ENCODE measurements around the gene MAN1B1.
"Not testable (repeated sequence)": the region's sequence is repeated elsewhere in the genome, so short reads cannot be mapped to it uniquely, and the experiment has no call there.

MAN1B1 gene

GRCh38 chr9:137116728-137117127 is 29.9 kb downstream of the MAN1B1 start:
- TF ChIP-seq BACH2 (CRISPR knock-in tag; IDR thresholded peaks at IDR 0.05; ENCODE audit: borderline replicate concordance): no peak
- TF ChIP-seq ZFP30 (CRISPR knock-in tag; IDR thresholded peaks at IDR 0.05): no peak
- no peak for TF ChIP-seq ESRRG (CRISPR knock-in tag; IDR thresholded peaks at IDR 0.05)
- TF ChIP-seq TSHZ2 (CRISPR knock-in tag; IDR thresholded peaks at IDR 0.05): no peak
- TF ChIP-seq GLIS3 (CRISPR knock-in tag; IDR thresholded peaks at IDR 0.05): no peak
- TF ChIP-seq ZFP3 (CRISPR knock-in tag; IDR thresholded peaks at IDR 0.05): no peak
- TF ChIP-seq ARNTL (CRISPR knock-in tag; IDR thresholded peaks at IDR 0.05; ENCODE audit: borderline replicate concordance, low read depth): no peak
- TF ChIP-seq PPARA (CRISPR knock-in tag; IDR thresholded peaks at IDR 0.05; ENCODE audit: borderline replicate concordance): no peak
- no peak for TF ChIP-seq ZNF8 (CRISPR knock-in tag; IDR thresholded peaks at IDR 0.05)
- no peak for TF ChIP-seq CREB5 (CRISPR knock-in tag; IDR thresholded peaks at IDR 0.05; ENCODE audit: low read depth)
- TF ChIP-seq CSDC2 (CRISPR knock-in tag; IDR thresholded peaks at IDR 0.05): no peak
- no peak for TF ChIP-seq ZNF565 (CRISPR knock-in tag; conservative IDR thresholded peaks at IDR 0.05; ENCODE audit: low read depth)
- no peak for TF ChIP-seq TCF4 (CRISPR knock-in tag; IDR thresholded peaks at IDR 0.05; ENCODE audit: borderline replicate concordance)
- no peak for ATAC-seq

- no peak for ATAC-seq
- TF ChIP-seq TSHZ2 (CRISPR knock-in tag; IDR thresholded peaks at IDR 0.05) (no peak), ZNF70 (CRISPR knock-in tag; IDR thresholded peaks at IDR 0.05) (no peak), ZFP30 (CRISPR knock-in tag; IDR thresholded peaks at IDR 0.05) (no peak), CSRNP3 (CRISPR knock-in tag; IDR thresholded peaks at IDR 0.05) (no peak), ISL1 (CRISPR knock-in tag; IDR thresholded peaks at IDR 0.05) (no peak)
Observed at GRCh38 chr9:137117269-137117731, 30.5 kb downstream of the MAN1B1 start.

GRCh38 chr9:137118092-137118603 is 31.4 kb downstream of the MAN1B1 start:
- ATAC-seq: not testable (repeated sequence)

- ATAC-seq: not testable (repeated sequence)
Observed at GRCh38 chr9:137121927-137122795, 35.4 kb downstream of the MAN1B1 start.

GRCh38 chr9:137122796-137123467 is 36.1 kb downstream of the MAN1B1 start:
- ATAC-seq: not testable (repeated sequence)
